Astrocyte of the spinal cord (primary cell): ENCODE data around the gene NTN1.

Experiments
- DNase-seq: peaks from one replicate; pipeline ENCODE4 v3.0.0; 2011; ENCODE audit warnings: low read depth, low spot score
- H3K4me3 ChIP-seq: 2 replicates; pipeline ENCODE4 v1.5.1; 2011; ENCODE audit warnings: low read depth, mild to moderate bottlenecking, low read length, moderate library complexity
- in situ Hi-C: cut with HindIII; loops from 2 replicates; pipeline ENCODE4 v1.10.0; 2017; ENCODE audit warnings: low sequenced_read_pairs
- TF ChIP-seq, protein P1 (sequence below): IDR thresholded peaks from 2 replicates; pipeline ENCODE4 v1.5.1; 2012; ENCODE audit warnings: low read depth, mild to moderate bottlenecking, low read length, inconsistent platforms

Gene NTN1

DNA sequence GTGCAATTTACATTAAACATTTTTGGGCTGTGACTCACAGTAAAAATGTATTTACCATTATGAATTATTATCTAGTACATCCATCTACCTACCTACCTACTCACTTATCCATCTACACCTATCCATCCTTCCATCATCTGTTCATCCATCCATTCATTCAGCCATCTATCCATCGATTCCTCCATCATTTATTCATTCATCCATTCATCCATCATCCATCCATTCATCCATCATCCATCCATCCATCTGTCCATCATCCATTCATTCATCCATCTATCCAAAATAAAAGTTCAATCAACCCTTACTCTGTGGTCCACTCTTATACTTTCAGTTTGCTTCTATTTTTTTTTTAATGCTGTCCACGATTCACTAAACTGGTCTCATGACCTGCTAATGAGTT lies 118.4 kb downstream of the NTN1 start:
- DNase-seq = no peak
- no peak overlapping the region for H3K4me3 ChIP-seq
- TF ChIP-seq, protein P1, sequence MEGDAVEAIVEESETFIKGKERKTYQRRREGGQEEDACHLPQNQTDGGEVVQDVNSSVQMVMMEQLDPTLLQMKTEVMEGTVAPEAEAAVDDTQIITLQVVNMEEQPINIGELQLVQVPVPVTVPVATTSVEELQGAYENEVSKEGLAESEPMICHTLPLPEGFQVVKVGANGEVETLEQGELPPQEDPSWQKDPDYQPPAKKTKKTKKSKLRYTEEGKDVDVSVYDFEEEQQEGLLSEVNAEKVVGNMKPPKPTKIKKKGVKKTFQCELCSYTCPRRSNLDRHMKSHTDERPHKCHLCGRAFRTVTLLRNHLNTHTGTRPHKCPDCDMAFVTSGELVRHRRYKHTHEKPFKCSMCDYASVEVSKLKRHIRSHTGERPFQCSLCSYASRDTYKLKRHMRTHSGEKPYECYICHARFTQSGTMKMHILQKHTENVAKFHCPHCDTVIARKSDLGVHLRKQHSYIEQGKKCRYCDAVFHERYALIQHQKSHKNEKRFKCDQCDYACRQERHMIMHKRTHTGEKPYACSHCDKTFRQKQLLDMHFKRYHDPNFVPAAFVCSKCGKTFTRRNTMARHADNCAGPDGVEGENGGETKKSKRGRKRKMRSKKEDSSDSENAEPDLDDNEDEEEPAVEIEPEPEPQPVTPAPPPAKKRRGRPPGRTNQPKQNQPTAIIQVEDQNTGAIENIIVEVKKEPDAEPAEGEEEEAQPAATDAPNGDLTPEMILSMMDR = no peak
- in situ Hi-C loops = no loop called here

DNA sequence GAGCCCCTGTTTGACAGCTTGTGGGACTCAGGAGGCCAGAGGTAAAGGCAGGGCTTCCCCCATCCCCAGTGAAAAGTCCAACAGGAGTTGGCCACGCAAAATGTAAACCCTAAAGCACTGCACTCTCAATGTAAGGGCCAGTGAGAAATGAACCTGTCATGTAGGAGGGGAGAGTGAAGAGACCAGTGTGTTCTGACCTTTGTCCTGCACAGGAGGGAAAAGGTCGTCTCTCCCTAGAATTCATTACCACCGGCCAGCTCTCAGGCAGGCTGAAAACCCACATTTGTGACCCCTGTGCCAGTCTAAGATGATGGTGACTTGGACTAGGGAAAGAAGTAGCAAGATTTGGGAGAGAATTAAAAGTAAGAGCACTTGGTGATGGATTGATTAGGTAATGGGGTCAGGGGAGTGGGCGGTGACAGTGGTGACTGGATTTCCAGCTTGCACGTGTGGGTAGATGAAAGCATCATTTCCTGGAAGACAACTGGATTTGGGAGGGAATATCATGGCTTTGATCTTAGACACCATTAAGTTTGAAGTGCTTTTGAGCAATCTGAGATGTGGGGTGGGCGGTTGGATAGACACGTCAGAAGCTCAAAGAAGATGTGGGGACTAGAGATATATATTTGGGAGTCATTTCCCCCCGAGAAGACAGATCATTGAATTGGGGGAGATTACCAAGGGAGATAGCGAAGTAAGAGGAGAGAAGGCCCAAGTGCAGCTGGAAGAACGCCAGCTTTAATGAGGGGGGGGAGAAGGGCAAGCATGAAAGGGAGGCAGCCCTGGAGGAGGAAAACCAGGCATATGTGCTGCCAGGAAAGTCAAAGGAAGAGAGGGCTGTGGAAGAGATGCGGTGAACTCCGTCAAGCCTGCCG lies 119.5 kb downstream of the NTN1 start:
- TF ChIP-seq, protein P1 = no peak
- in situ Hi-C loops = no loop called here
- no peak overlapping the region for H3K4me3 ChIP-seq
- DNase-seq = no peak

DNA sequence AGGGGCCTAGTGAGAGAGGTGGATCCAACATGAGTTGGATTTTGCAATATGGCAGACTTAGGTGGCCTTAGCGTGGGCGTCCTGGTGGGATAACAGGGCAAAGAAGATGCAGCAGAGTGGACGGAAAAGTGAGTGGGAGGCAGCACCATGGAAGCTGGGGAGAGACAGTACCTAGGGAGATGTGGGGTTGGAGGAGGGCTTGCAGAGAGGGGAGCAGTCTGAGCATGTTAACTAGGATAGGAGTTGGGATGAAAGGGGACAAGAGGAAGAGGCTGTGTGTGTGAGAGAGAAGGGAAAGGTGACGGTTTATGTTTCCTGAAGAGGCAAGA lies 120.1 kb downstream of the NTN1 start:
- H3K4me3 ChIP-seq = no peak overlapping the region
- TF ChIP-seq, protein P1 = no peak
- no peak for DNase-seq
- in situ Hi-C loops = no loop called here

DNA sequence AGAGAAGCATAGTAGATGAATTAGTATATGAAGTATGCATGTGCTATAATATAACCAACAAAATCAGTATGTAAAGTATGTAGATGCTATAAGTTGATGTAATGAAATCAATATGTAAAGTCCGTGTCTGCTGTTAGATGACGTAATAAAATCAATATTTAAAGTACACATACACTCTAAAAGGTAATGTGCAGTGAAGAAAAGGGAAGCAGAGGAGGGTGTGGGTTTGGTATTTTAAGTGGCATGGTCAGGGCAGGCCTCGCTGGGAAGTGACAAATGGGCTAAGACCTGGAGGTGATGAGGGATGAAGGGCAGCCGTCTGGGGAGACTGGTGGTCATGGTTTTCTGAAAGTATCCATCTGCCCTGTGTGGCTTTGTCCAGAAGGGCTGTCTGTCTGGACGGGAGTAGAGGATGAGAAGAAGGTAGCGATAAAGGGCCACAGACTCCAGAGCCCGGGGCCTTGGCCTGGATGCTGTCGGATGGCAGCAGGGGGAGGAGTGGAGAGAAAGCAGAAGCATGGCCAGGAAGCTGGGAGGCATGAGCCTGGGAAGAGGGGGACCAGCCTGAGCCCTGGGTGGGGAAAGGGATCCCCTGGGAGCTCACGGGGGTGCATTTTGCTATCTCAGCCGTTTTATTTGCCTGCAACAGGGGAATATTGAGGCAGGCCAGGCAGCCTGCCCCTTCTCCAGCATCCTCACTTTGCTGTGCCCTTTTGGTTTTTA lies 121.6 kb downstream of the NTN1 start:
- DNase-seq = no peak
- TF ChIP-seq, protein P1 = no peak
- in situ Hi-C loops = no loop called here
- H3K4me3 ChIP-seq = no peak overlapping the region

DNA sequence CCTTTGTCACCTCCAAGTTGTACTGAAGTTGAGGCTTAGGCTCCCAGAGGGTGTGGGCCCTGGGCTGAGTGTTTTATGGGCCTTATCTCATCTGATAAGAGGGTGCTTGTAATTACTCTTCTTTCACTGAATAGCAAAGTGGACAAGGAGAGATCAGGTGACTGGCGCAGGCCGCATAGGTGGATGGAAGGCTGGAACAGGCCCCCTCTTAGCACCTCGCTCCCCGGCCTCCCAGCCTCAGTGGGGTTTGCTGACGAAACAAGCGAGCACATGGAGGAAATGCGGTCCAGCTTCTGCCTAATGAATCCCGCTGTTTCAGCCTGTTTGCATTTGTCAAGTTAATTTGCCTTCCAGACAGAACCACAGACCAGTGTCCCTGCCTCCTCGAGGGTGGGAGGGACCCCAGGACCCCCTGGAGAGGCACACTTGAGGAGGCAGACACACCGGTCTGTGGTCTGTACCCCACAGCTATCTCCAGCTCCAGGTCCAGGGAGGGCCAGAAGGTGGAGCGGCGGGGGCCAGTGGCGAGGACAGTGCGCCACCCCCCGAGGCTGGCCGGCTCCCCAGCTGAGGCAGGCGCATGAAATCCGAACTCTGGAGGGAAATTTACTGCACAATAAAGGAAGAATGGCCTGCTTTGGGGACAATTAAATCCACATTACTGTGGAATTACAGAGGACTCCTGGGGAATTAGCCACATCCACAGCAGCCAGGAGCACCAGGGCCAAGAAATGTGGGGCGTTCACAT lies 123.4 kb downstream of the NTN1 start:
- in situ Hi-C loops = no loop called here
- no peak overlapping the region for H3K4me3 ChIP-seq
- TF ChIP-seq, protein P1 = no peak
- DNase-seq = no peak

DNA sequence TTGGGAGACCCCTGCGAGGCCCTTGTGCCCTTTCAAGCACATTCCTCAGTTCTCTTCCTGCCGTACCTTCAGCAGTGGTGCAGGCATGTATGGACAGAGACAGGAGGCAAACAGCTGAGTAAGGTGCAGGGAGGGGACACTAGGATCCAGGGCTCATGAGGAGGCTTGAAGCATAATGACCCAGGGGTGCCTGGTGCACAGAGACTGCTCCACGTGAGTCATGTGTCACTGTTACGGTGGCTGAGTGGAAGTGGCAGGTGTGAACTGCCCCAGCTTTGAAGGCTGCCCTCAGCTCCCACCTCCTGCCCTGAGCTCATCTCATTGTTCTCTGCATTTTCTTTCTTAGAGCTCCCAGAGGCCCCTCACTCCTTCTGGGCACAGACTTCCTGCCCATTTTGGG lies 124.8 kb downstream of the NTN1 start:
- no peak overlapping the region for H3K4me3 ChIP-seq
- in situ Hi-C loops = no loop called here
- TF ChIP-seq, protein P1 = no peak
- no peak for DNase-seq
